Measurements from ENCODE around the gene MCTP1. TPM values are rescaled to one million over a fixed set of nuclear protein-coding genes. Genes with fewer than 3 reads are reported as not detected.
A peak's percentile ranks its signal among the peaks of the same experiment; 100 is the strongest.

The MCTP1 gene
- total RNA-seq, 1 donor from 2014 or later: 9.1 TPM

DNA sequence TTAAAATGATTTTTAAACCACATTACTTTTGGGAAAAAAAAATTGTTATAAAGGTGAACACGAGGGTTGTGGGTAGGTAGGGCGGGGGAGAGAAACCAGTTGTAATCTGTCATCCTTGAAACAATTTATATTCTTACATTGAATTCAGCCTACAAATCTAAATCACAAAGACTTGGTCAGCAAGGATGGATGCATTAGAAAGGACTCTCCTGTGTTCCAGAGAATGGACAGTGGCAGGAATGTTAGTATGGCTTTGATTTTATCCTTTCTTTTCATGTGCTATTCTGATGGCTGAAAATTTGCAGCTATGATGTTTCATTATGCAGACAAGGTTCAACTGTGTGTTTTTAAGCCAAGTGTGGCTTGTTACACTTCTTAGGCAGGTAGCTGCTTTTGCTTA is 431.8 kb downstream of the MCTP1 start:
- H3K36me3 Mint-ChIP-seq: no peaks in the 10 kb centered on the region
- H3K4me3 Mint-ChIP-seq: no peak overlapping the region
- peaks cover 15% of the 10 kb centered on the region for H3K4me1 Mint-ChIP-seq
- no peaks in the 10 kb centered on the region for H3K27me3 Mint-ChIP-seq (ENCODE audit: low read depth)
- DNase-seq (ENCODE audit: low spot score in 2 of 2, unreplicated experiment in 2 of 2): no peak
- no peaks in the 10 kb centered on the region for H3K9me3 Mint-ChIP-seq
- no peak for TF ChIP-seq CTCF (IDR thresholded peaks at IDR 0.05; ENCODE audit: unreplicated experiment)
- no peak overlapping the region for H3K27ac Mint-ChIP-seq

GRCh38 chr5:94850960-94851359 is 433.9 kb downstream of the MCTP1 start:
- no peak overlapping the region for H3K4me3 Mint-ChIP-seq
- no peak overlapping the region for H3K27ac Mint-ChIP-seq
- TF ChIP-seq CTCF (IDR thresholded peaks at IDR 0.05; ENCODE audit: unreplicated experiment): no peak
- no peaks in the 10 kb centered on the region for H3K9me3 Mint-ChIP-seq
- peaks cover 6% of the 10 kb centered on the region for H3K4me1 Mint-ChIP-seq
- no peaks in the 10 kb centered on the region for H3K27me3 Mint-ChIP-seq (ENCODE audit: low read depth)
- no peak for DNase-seq (ENCODE audit: low spot score in 2 of 2, unreplicated experiment in 2 of 2)
- H3K36me3 Mint-ChIP-seq: no peaks in the 10 kb centered on the region

DNA sequence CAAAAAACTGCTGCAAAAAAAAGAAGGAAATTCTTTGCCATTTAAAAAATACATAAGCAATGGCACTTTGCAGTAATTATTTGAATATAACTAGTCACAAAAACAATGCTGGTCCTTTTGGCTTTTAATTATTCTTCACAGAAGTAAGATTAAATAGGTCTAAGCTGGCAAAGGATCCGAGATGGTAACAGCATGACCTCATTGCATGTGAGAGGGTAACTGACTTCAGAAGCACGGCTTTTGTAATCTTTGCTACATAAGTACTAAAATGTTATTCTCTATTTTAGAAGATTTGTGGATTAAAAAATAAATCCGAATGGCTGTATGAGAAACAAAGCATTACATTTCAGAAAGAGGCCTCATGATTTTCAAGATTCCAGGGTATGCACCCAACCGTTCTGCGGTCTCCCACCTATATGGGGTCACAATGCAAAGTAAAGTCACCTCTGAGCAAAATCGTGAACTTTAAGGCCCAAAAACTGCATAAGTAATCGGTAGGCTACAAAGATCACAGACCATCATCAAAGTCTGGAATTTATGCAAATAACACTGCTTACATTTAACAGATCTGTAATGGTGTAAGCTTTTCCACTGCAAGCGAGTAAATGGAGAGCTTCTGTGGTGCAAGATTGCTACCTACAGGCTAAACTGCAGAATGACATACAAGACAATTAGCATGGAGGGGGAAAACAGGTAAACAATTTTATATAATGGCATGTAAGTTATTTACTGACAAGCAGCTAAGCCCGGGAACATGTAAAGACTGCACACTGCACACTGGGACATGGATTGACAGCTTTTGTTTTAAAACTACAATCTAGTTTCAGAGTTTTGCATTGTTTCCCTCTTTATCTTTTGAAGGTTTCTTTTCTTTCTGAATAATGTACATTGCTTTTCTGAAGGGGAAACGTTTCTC is 434.8 kb downstream of the MCTP1 start:
- no peak overlapping the region for H3K27ac Mint-ChIP-seq
- peaks cover 6% of the 10 kb centered on the region for H3K4me1 Mint-ChIP-seq
- peak; percentile 54 for TF ChIP-seq CTCF (IDR thresholded peaks at IDR 0.05; ENCODE audit: unreplicated experiment)
- no peaks in the 10 kb centered on the region for H3K27me3 Mint-ChIP-seq (ENCODE audit: low read depth)
- H3K4me3 Mint-ChIP-seq: peak overlapping the region; percentile 10
- H3K9me3 Mint-ChIP-seq: no peaks in the 10 kb centered on the region
- DNase-seq (ENCODE audit: low spot score in 2 of 2, unreplicated experiment in 2 of 2): no peak
- no peaks in the 10 kb centered on the region for H3K36me3 Mint-ChIP-seq

GRCh38 chr5:94849324-94849723 is 435.6 kb downstream of the MCTP1 start:
- no peak for DNase-seq (ENCODE audit: low spot score in 2 of 2, unreplicated experiment in 2 of 2)
- H3K27ac Mint-ChIP-seq: no peak overlapping the region
- H3K4me3 Mint-ChIP-seq: no peak overlapping the region
- no peaks in the 10 kb centered on the region for H3K27me3 Mint-ChIP-seq (ENCODE audit: low read depth)
- no peak for TF ChIP-seq CTCF (IDR thresholded peaks at IDR 0.05; ENCODE audit: unreplicated experiment)
- peaks cover 6% of the 10 kb centered on the region for H3K4me1 Mint-ChIP-seq
- no peaks in the 10 kb centered on the region for H3K9me3 Mint-ChIP-seq
- H3K36me3 Mint-ChIP-seq: no peaks in the 10 kb centered on the region

DNA sequence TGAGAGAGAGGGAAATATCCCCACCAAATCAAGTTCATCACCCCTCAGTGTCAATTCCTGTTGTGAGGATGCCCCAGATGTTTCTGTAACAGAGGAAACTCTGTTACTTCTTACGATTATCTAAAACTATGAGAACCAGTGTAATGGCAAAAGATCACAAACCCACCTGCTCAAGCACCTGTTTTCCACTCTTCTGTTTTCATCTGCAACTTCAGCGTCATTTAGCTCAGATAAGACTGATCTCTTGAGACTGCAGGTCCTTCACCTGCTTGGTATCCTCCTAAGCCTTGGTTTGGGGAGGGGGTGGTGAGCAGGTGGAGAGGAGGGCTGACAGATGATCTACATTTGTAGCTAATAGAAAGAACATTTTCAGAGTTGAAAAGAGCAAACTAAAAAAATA is 437.2 kb downstream of the MCTP1 start:
- H3K27ac Mint-ChIP-seq: no peak overlapping the region
- H3K4me3 Mint-ChIP-seq: no peak overlapping the region
- H3K36me3 Mint-ChIP-seq: no peaks in the 10 kb centered on the region
- DNase-seq (ENCODE audit: low spot score in 2 of 2, unreplicated experiment in 2 of 2): no peak
- peaks cover 6% of the 10 kb centered on the region for H3K4me1 Mint-ChIP-seq
- no peak for TF ChIP-seq CTCF (IDR thresholded peaks at IDR 0.05; ENCODE audit: unreplicated experiment)
- no peaks in the 10 kb centered on the region for H3K9me3 Mint-ChIP-seq
- no peaks in the 10 kb centered on the region for H3K27me3 Mint-ChIP-seq (ENCODE audit: low read depth)
